Spleen (tissue), 11 donors: ENCODE data around the gene ODF2. TPM values are rescaled to one million over a fixed set of nuclear protein-coding genes. Genes with fewer than 3 reads are reported as not detected.
"Not testable (repeated sequence)": the region's sequence is repeated elsewhere in the genome, so short reads cannot be mapped to it uniquely, and the experiment has no call there.

Experiments used
- DNase-seq: peaks from one replicate; pipeline ENCODE4 v3.0.0-alpha.2; 2020
- H3K27ac ChIP-seq, 8 donors: fragments of 200-600 bp; sonication (generic) in 7 of 8; 1 replicate in 4 of 8; 2 replicates in 4 of 8; pipeline versions ENCODE4 v1.5.0 to v1.8.0; 2016 to 2021; ENCODE audit warnings: inconsistent platforms in 4 of 8, mild to moderate bottlenecking in 4 of 8, moderate library complexity in 1 of 8
- H3K27me3 ChIP-seq, 7 donors: fragments of 200-600 bp; sonication (generic) in 6 of 7; replicated peaks in 1 of 7; 1 replicate in 4 of 7; 2 replicates in 3 of 7; pipeline versions ENCODE4 v1.5.0 to v1.8.0; 2016 to 2021; ENCODE audit warnings: inconsistent platforms in 3 of 7, mild to moderate bottlenecking in 1 of 7
- H3K36me3 ChIP-seq, 6 donors: fragments of 200-600 bp; sonication (generic) in 5 of 6; 1 replicate in 4 of 6; 2 replicates in 2 of 6; pipeline versions ENCODE4 v1.5.0 to v1.8.0; 2016 to 2021; ENCODE audit warnings: inconsistent platforms in 2 of 6
- H3K4me1 ChIP-seq, 6 donors: fragments of 200-600 bp; sonication (generic) in 5 of 6; 1 replicate in 3 of 6; 2 replicates in 3 of 6; pipeline versions ENCODE4 v1.5.0 to v1.8.0; 2016 to 2021; ENCODE audit warnings: inconsistent platforms in 3 of 6
- H3K4me3 ChIP-seq, 8 donors: fragments of 200-600 bp; sonication (generic) in 7 of 8; 1 replicate in 4 of 8; 2 replicates in 4 of 8; pipeline versions ENCODE4 v1.5.0 to v1.8.0; 2016 to 2021; ENCODE audit warnings: inconsistent platforms in 4 of 8, mild to moderate bottlenecking in 4 of 8, moderate library complexity in 2 of 8
- H3K9me3 ChIP-seq, 8 donors: fragments of 200-600 bp; sonication (generic) in 7 of 8; 1 replicate in 4 of 8; 2 replicates in 4 of 8; pipeline versions ENCODE4 v1.5.0 to v1.8.0; 2016 to 2021; ENCODE audit warnings: inconsistent platforms in 4 of 8
- CTCF ChIP-seq, 11 experiments: fragments of 200-600 bp in 7 of 11; fragments of 450-650 bp in 4 of 11; sonication (generic) in 4 of 11; IDR thresholded peaks in 8 of 11; conservative IDR thresholded peaks in 3 of 11; 1 replicate in 7 of 11; 2 replicates in 4 of 11; pipeline versions ENCODE4 v1.4.0 to v1.8.0; 2016 to 2021; ENCODE audit warnings: antibody characterized with exemption in 11 of 11, inconsistent platforms in 4 of 11, mild to moderate bottlenecking in 1 of 11
- POLR2A ChIP-seq, 3 donors: fragments of 450-650 bp; IDR thresholded peaks; one replicate each; pipeline ENCODE4 v1.5.1; 2017; ENCODE audit warnings: antibody characterized with exemption in 3 of 3, mild to moderate bottlenecking in 1 of 3
- POLR2AphosphoS5 ChIP-seq, 3 donors: sonication (generic); formaldehyde crosslinking; IDR thresholded peaks; one replicate each; pipeline ENCODE4 v1.5.1; 2017; ENCODE audit warnings: antibody characterized with exemption in 3 of 3
- WGBS, 5 donors: extraction: QIAGEN DNeasy Blood & Tissue Kit in 3 of 5; methylation state at CpG; one replicate each; pipeline versions ENCODE4 v1.1.5 to v1.1.7; 2013 to 2018; 5-methylcytosine and 5-hydroxymethylcytosine counted together
- intact Hi-C: fragments of 100-400 bp; cut with DNase I; formaldehyde crosslinking; loops from one replicate; pipeline ENCODE4 v1.15.0; 2023; ENCODE audit warnings: low total_unique reads
- polyA plus RNA-seq, 3 donors: library from polyadenylated mRNA; stranded (reverse); fragments of 200-250 nt; gene quantifications; one replicate each; pipeline ENCODE4 v1.2.1, GENCODE V29; 2013
- total RNA-seq, 7 donors: library from RNA; depleted of rRNA in 3 of 7; stranded (reverse); fragments of >200 nt in 3 of 7; fragmentation: NEBNext Ultra II Directional in 4 of 7; extraction: Animal tissue kit (Norgen Biotek cat#: 25700) in 4 of 7; gene quantifications; one replicate each; pipeline versions ENCODE4 v1.1.0 to v1.2.1, GENCODE V29; 2016 to 2021
- donor health status: healthy with polysubstance abuse.
- donor health status: DM: no; HTN: no; CAD: no; lungs with moderate emphysema.
- donor health status: DM: no; HTN: no; CAD: no.
- donor health status: Bipolar disorder and iron deficiency.
- donor health status: healthy.
- donor health status: DM: no; HTN: no; CAD: no.
- donor health status: DM: yes; HTN: yes; CAD: no.

Gene ODF2
- total and polyA plus RNA-seq, 10 donors: 13.4 to 37.5 (median 26.6) TPM

GRCh38 chr9:128419061-128419925 is 36.5 kb upstream of the ODF2 start:
- 11 to 18% (median 13%) methylated on average over 19 to 28 of the region's 28 CpGs for WGBS, 5 donors
- TF ChIP-seq POLR2AphosphoS5 (IDR thresholded peaks at IDR 0.05) (no peak), CTCF (IDR thresholded peaks at IDR 0.05 in 8 of 11, conservative IDR thresholded peaks at IDR 0.05 in 3 of 11) (no peak), POLR2A (IDR thresholded peaks at IDR 0.05) (no peak)
- Histone ChIP-seq H3K9me3 (no peaks in the 10 kb centered on the region), H3K27ac (no peak overlapping the region), H3K36me3 (no peaks in the 10 kb centered on the region), H3K4me1 (peaks cover 14 to 30% (median 24%) of the 10 kb centered on the region in 6 donors), H3K4me3 (peak overlapping the region in 6 of 8 donors; percentile 87 to 99 (median 96)), H3K27me3 (peaks cover 0 to 78% (median 29%) of the 10 kb centered on the region in 7 donors)
- DNase-seq: no peak
- intact Hi-C loops: no loop called here

- peak; percentile 93 for DNase-seq
- H3K27me3 ChIP-seq: peaks cover 0 to 69% (median 28%) of the 10 kb centered on the region in 7 donors
- peaks cover 14 to 30% (median 24%) of the 10 kb centered on the region in 6 donors for H3K4me1 ChIP-seq
- TF ChIP-seq CTCF (IDR thresholded peaks at IDR 0.05 in 8 of 11, conservative IDR thresholded peaks at IDR 0.05 in 3 of 11): peak; percentile 42 to 90 (median 76)
- peak; percentile 21 to 70 (median 47) for TF ChIP-seq POLR2AphosphoS5 (IDR thresholded peaks at IDR 0.05)
- TF ChIP-seq POLR2A (IDR thresholded peaks at IDR 0.05): no peak
- H3K36me3 ChIP-seq: no peaks in the 10 kb centered on the region
- H3K4me3 ChIP-seq: peak overlapping the region; percentile 87 to 100 (median 98)
- peak overlapping the region in 7 of 8 donors; percentile 35 to 79 (median 74) for H3K27ac ChIP-seq
- intact Hi-C loops: no loop called here
- WGBS, 5 donors: 0 to 1% (median 1%) methylated on average over 24 to 59 of the region's 59 CpGs; no CpG with 5 or more reads in 1 of the 5 donors
- H3K9me3 ChIP-seq: no peaks in the 10 kb centered on the region
These were observed 35.7 kb upstream of the ODF2 start for GRCh38 chr9:128420060-128420650.

- peak within 1 kb of the TSS in 7 of 8 donors; percentile 35 to 79 (median 74) for H3K27ac ChIP-seq
- DNase-seq: peak; percentile 86
- H3K27me3 ChIP-seq: peaks cover 0 to 62% (median 25%) of the 10 kb centered on the region in 7 donors
- no peaks in the 10 kb centered on the region for H3K9me3 ChIP-seq
- intact Hi-C loops: no loop called here
- peaks cover 14 to 30% (median 24%) of the 10 kb centered on the region in 6 donors for H3K4me1 ChIP-seq
- TF ChIP-seq POLR2A (IDR thresholded peaks at IDR 0.05): no peak
- peak in 1 of 3 donors; percentile 7 for TF ChIP-seq POLR2AphosphoS5 (IDR thresholded peaks at IDR 0.05)
- H3K36me3 ChIP-seq: no peaks in the 10 kb centered on the region
- WGBS, 5 donors: 1 to 2% (median 1%) methylated on average over 16 to 59 of the region's 59 CpGs
- peak within 1 kb of the TSS; percentile 87 to 100 (median 98) for H3K4me3 ChIP-seq
These were observed 34.9 kb upstream of the ODF2 start, which contains the start of gene CERCAM for GRCh38 chr9:128420651-128421481. CERCAM (plus strand) TSS chr9:128420857; CDS start chr9:128420878, 21 bp downstream.

- peak overlapping the region in 7 of 8 donors; percentile 87 to 100 (median 98) for H3K4me3 ChIP-seq
- DNase-seq: no peak
- H3K4me1 ChIP-seq: peaks cover 14 to 30% (median 24%) of the 10 kb centered on the region in 6 donors
- no peak for TF ChIP-seq POLR2A (IDR thresholded peaks at IDR 0.05)
- no peak for TF ChIP-seq POLR2AphosphoS5 (IDR thresholded peaks at IDR 0.05)
- TF ChIP-seq CTCF (IDR thresholded peaks at IDR 0.05 in 8 of 11, conservative IDR thresholded peaks at IDR 0.05 in 3 of 11): no peak
- H3K27me3 ChIP-seq: peaks cover 0 to 55% (median 19%) of the 10 kb centered on the region in 7 donors
- H3K27ac ChIP-seq: peak overlapping the region in 1 of 8 donors; percentile 79
- intact Hi-C loops: no loop called here
- 20 to 34% (median 28%) methylated on average over 6 to 11 of the region's 11 CpGs for WGBS, 5 donors
- H3K9me3 ChIP-seq: no peaks in the 10 kb centered on the region
- H3K36me3 ChIP-seq: no peaks in the 10 kb centered on the region
These were observed 34.3 kb upstream of the ODF2 start for GRCh38 chr9:128421482-128421996.

GRCh38 chr9:128422022-128422782 is 33.6 kb upstream of the ODF2 start:
- WGBS, 5 donors: 89 to 94% (median 90%) methylated on average over 13 of the region's 13 CpGs
- not testable (repeated sequence) for H3K4me3 ChIP-seq
- H3K27me3 ChIP-seq: peaks cover 0 to 49% (median 17%) of the 10 kb centered on the region in 7 donors

More at GRCh38 chr9:128422022-128422782, 33.6 kb upstream of the ODF2 start:
- intact Hi-C loops, H3K9me3 ChIP-seq, H3K27ac ChIP-seq, H3K36me3 ChIP-seq, DNase-seq: not testable (repeated sequence)
- H3K4me1 ChIP-seq: peaks cover 14 to 30% (median 24%) of the 10 kb centered on the region in 6 donors
